Measurements from ENCODE around the gene MAST3. TPM values are rescaled to one million over a fixed set of nuclear protein-coding genes. Genes with fewer than 3 reads are reported as not detected.
"Not testable (repeated sequence)": the region's sequence is repeated elsewhere in the genome, so short reads cannot be mapped to it uniquely, and the experiment has no call there.

Gene MAST3
- total RNA-seq, 1 donor from 2014 or later: 9.6 TPM

- H3K27ac ChIP-seq: no peak overlapping the region
- DNase-seq (ENCODE audit: extremely low spot score in 2 of 2): no peak
- H3K4me1 ChIP-seq: peaks cover 27% of the 10 kb centered on the region
- TF ChIP-seq, protein P1, sequence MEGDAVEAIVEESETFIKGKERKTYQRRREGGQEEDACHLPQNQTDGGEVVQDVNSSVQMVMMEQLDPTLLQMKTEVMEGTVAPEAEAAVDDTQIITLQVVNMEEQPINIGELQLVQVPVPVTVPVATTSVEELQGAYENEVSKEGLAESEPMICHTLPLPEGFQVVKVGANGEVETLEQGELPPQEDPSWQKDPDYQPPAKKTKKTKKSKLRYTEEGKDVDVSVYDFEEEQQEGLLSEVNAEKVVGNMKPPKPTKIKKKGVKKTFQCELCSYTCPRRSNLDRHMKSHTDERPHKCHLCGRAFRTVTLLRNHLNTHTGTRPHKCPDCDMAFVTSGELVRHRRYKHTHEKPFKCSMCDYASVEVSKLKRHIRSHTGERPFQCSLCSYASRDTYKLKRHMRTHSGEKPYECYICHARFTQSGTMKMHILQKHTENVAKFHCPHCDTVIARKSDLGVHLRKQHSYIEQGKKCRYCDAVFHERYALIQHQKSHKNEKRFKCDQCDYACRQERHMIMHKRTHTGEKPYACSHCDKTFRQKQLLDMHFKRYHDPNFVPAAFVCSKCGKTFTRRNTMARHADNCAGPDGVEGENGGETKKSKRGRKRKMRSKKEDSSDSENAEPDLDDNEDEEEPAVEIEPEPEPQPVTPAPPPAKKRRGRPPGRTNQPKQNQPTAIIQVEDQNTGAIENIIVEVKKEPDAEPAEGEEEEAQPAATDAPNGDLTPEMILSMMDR (IDR thresholded peaks at IDR 0.05): no peak
- TF ChIP-seq POLR2A (IDR thresholded peaks at IDR 0.05) (no peak), POLR2AphosphoS5 (IDR thresholded peaks at IDR 0.05; ENCODE audit: insufficient read depth in 1 of 2, low read depth in 1 of 2) (no peak)
- no peaks in the 10 kb centered on the region for H3K27me3 ChIP-seq
- H3K4me3 ChIP-seq: no peak overlapping the region
- no peaks in the 10 kb centered on the region for H3K9me3 ChIP-seq
- no peaks in the 10 kb centered on the region for H3K36me3 ChIP-seq
- intact Hi-C loops (cut with DNase I): no loop called here
Measured at GRCh38 chr19:18101268-18101667, 3.7 kb downstream of the MAST3 start.

- H3K27ac ChIP-seq: no peak overlapping the region
- intact Hi-C loops (cut with DNase I): no loop called here
- no peaks in the 10 kb centered on the region for H3K27me3 ChIP-seq
- no peaks in the 10 kb centered on the region for H3K9me3 ChIP-seq
- H3K4me3 ChIP-seq: no peak overlapping the region
- no peaks in the 10 kb centered on the region for H3K36me3 ChIP-seq
- TF ChIP-seq, protein P1 (IDR thresholded peaks at IDR 0.05): no peak
- TF ChIP-seq POLR2A (IDR thresholded peaks at IDR 0.05) (no peak), POLR2AphosphoS5 (IDR thresholded peaks at IDR 0.05; ENCODE audit: insufficient read depth in 1 of 2, low read depth in 1 of 2) (no peak)
- H3K4me1 ChIP-seq: peaks cover 24% of the 10 kb centered on the region
- DNase-seq (ENCODE audit: extremely low spot score in 2 of 2): no peak
Measured at GRCh38 chr19:18102916-18103542, 5.5 kb downstream of the MAST3 start.

GRCh38 chr19:18104793-18105131 is 7.2 kb downstream of the MAST3 start:
- Histone ChIP-seq H3K4me3 (peak overlapping the region; percentile 33 to 35), H3K27ac (no peak overlapping the region), H3K9me3 (no peaks in the 10 kb centered on the region), H3K27me3 (no peaks in the 10 kb centered on the region), H3K36me3 (no peaks in the 10 kb centered on the region), H3K4me1 (peaks cover 14% of the 10 kb centered on the region)
- intact Hi-C loops (cut with DNase I): no loop called here
- DNase-seq (ENCODE audit: extremely low spot score in 2 of 2): no peak
- TF ChIP-seq POLR2A (IDR thresholded peaks at IDR 0.05) (no peak), POLR2AphosphoS5 (IDR thresholded peaks at IDR 0.05; ENCODE audit: insufficient read depth in 1 of 2, low read depth in 1 of 2) (no peak)
- TF ChIP-seq, protein P1 (IDR thresholded peaks at IDR 0.05): no peak

DNA sequence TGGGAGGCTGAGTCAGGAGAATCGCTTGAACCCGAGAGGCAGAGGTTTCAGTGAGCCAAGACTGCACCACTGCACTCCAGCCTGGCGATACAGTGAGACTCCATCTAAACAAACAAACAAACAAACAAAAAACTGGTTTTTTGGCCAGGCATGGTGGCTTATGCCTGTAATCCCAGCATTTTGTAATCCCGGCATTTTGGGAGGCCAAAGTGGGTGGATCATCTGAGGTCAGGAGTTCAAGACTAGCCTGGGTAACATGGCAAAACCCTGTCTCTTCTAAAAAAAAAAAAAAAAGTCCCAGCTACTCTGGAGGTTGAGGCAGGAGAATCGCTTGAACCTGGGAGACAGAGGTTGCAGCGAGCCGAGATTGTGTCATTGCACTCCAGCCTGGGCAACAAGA is 7.7 kb downstream of the MAST3 start:
- H3K4me1 ChIP-seq: peaks cover 17% of the 10 kb centered on the region
- H3K4me3 ChIP-seq; H3K27me3 ChIP-seq; H3K27ac ChIP-seq; H3K36me3 ChIP-seq; intact Hi-C loops (cut with DNase I); DNase-seq (ENCODE audit: extremely low spot score in 2 of 2); H3K9me3 ChIP-seq: not testable (repeated sequence)

DNA sequence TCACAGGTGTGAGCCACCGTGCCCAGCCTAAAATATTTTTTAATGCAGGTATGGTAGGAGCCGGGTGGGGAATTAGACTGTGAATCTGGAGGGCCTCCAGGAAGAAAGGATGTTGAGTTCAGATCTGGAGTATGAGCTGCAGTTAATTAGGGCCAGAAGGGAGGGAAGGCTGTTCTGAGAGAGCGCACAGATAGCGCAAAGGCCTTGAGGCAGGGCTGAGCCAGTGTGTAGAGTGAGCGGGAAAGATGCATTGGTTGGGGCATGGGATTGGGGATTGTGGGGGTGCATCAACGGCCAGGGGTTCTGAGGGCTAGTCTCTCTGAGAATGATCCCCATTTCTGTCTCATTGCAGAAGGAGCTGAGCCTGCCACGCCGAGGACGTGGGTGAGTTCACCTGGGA is 9.7 kb downstream of the MAST3 start:
- intact Hi-C loops (cut with DNase I): no loop called here
- no peak overlapping the region for H3K4me3 ChIP-seq
- H3K27ac ChIP-seq: no peak overlapping the region
- H3K4me1 ChIP-seq: peaks cover 24% of the 10 kb centered on the region
- H3K9me3 ChIP-seq: no peaks in the 10 kb centered on the region
- no peaks in the 10 kb centered on the region for H3K27me3 ChIP-seq
- TF ChIP-seq, protein P1 (IDR thresholded peaks at IDR 0.05): no peak
- no peak for TF ChIP-seq POLR2AphosphoS5 (IDR thresholded peaks at IDR 0.05; ENCODE audit: insufficient read depth in 1 of 2, low read depth in 1 of 2)
- H3K36me3 ChIP-seq: no peaks in the 10 kb centered on the region
- DNase-seq (ENCODE audit: extremely low spot score in 2 of 2): no peak

Measured in vagina (tissue), 2 donors.